HepG2 (cell line): ENCODE results near the gene PTPN14. TPM values are rescaled to one million over a fixed set of nuclear protein-coding genes. Genes with fewer than 3 reads are reported as not detected.
A peak's percentile ranks its signal among the peaks of the same experiment; 100 is the strongest.

ENCODE experiments used
- ATAC-seq: fragments of 200-7000 bp; cut with Tn5 transposase; 3 replicates; pipeline ENCODE4 v1.9.1; 2020; ENCODE audit warnings: mild to moderate bottlenecking, moderate library complexity
- BruUV-seq: library from RNA; stranded (reverse); fragments of 400-500 nt; replicated peaks from 2 replicates; lab custom pipeline; 2021; lab: Mats Ljungman, UMichigan
- CTCF ChIA-PET: fragments of 300-600 bp; formaldehyde crosslinking; extraction: SDS; loops from one replicate; lab custom pipeline; 2021; ENCODE audit warnings: low total read pairs, inconsistent platforms, low intra/inter-chr PET ratio; lab: Yijun Ruan, JAX
- POLR2A ChIA-PET: fragments of 350-600 bp; sonication (Branson Sonifier 250); formaldehyde crosslinking; loops from one replicate; lab custom pipeline; 2020; ENCODE audit warnings: antibody characterized with exemption, inconsistent platforms; lab: Yijun Ruan, JAX
- DNase-seq: peaks from one replicate; pipeline ENCODE4 v3.0.0-alpha.2; 2015; ENCODE audit warnings: low spot score
- FAIRE-seq: peaks from 3 replicates; lab custom pipeline; 2011; peaks lifted over from hg19 to GRCh38; lab: Jason Lieb, UNC
- H2AFZ ChIP-seq: one replicate; pipeline ENCODE4 v1.6.1; 2011; ENCODE audit warnings: low read length, inconsistent platforms
- H3K27ac ChIP-seq: fragments of 300-600 bp; 3 replicates; pipeline ENCODE4 v1.8.0; 2011; ENCODE audit warnings: mixed run types, mild to moderate bottlenecking, mixed read lengths, low read length, inconsistent platforms; ENCODE audit not compliant: insufficient read depth; ENCODE audit errors: extremely low read length
- H3K27me3 ChIP-seq, 2 experiments: fragments of 200-600 bp in 1 of 2; 2 replicates in 1 of 2; 3 replicates in 1 of 2; pipeline versions ENCODE4 v1.6.0 to v1.8.0; 2011; ENCODE audit warnings: low read length in 2 of 2, mild to moderate bottlenecking in 2 of 2, moderate library complexity in 2 of 2, inconsistent platforms in 1 of 2; ENCODE audit not compliant: insufficient read depth in 2 of 2, control insufficient read depth in 1 of 2
- H3K36me3 ChIP-seq, 2 experiments: fragments of 200-600 bp in 1 of 2; replicated peaks in 1 of 2; 2 replicates in 1 of 2; 3 replicates in 1 of 2; pipeline versions ENCODE4 v1.5.1 to v1.8.0; 2011; ENCODE audit warnings: low read length in 2 of 2, inconsistent platforms in 1 of 2; ENCODE audit not compliant: insufficient read depth in 2 of 2, control insufficient read depth in 1 of 2
- H3K4me1 ChIP-seq: 2 replicates; pipeline ENCODE4 v1.5.1; 2012; ENCODE audit warnings: low read length, inconsistent platforms; ENCODE audit not compliant: insufficient read depth
- H3K4me2 ChIP-seq: 2 replicates; pipeline ENCODE4 v1.6.0; 2011; ENCODE audit warnings: low read depth, low read length, inconsistent platforms
- H3K4me3 ChIP-seq, 3 experiments: fragments of 200-600 bp in 1 of 3; sonication (generic), shearing (Covaris generic) in 1 of 3; replicated peaks in 1 of 3; 2 replicates each; pipeline ENCODE4 v1.5.1; 2011 to 2016; ENCODE audit warnings: low read length in 3 of 3, inconsistent platforms in 2 of 3, low read depth in 2 of 3, mild to moderate bottlenecking in 2 of 3, control low read depth in 1 of 3, mixed read lengths in 1 of 3; ENCODE audit not compliant: insufficient read depth in 1 of 3
- H3K79me2 ChIP-seq: one replicate; pipeline ENCODE4 v1.6.1; 2011; ENCODE audit warnings: low read length, inconsistent platforms; ENCODE audit not compliant: insufficient read depth
- H3K9ac ChIP-seq: 2 replicates; pipeline ENCODE4 v1.6.0; 2011; ENCODE audit warnings: mild to moderate bottlenecking, low read depth, low read length, inconsistent platforms; ENCODE audit not compliant: insufficient read depth
- H3K9me3 ChIP-seq: 2 replicates; pipeline ENCODE4 v1.5.1; 2012; ENCODE audit warnings: mild to moderate bottlenecking, low read length
- H4K20me1 ChIP-seq: 2 replicates; pipeline ENCODE4 v1.6.0; 2011; ENCODE audit warnings: inconsistent platforms, mild to moderate bottlenecking, low read length, moderate library complexity; ENCODE audit not compliant: insufficient read depth
- HNF4A ChIP-seq: sonication (generic); formaldehyde crosslinking; IDR thresholded peaks from 2 replicates; pipeline ENCODE4 v1.4.0; 2020; ENCODE audit warnings: missing genetic modification reagents
- HOXA9 ChIP-seq: sonication (generic); formaldehyde crosslinking; IDR thresholded peaks from 2 replicates; pipeline ENCODE4 v1.8.1; 2022; ENCODE audit warnings: missing genetic modification reagents, mild to moderate bottlenecking, moderate library complexity, borderline replicate concordance
- MIXL1 ChIP-seq: IDR thresholded peaks from 2 replicates; pipeline ENCODE4 v1.6.1; 2016
- PREB ChIP-seq: sonication (generic); formaldehyde crosslinking; IDR thresholded peaks from 2 replicates; pipeline ENCODE4 v1.4.0; 2020; ENCODE audit warnings: missing genetic modification reagents
- ZNF317 ChIP-seq: sonication (generic); formaldehyde crosslinking; IDR thresholded peaks from 2 replicates; pipeline ENCODE4 v1.5.0; 2020; ENCODE audit warnings: mild to moderate bottlenecking, missing genetic modification reagents
- ZNF615 ChIP-seq: sonication (generic); formaldehyde crosslinking; IDR thresholded peaks from 2 replicates; pipeline ENCODE4 v1.5.0; 2020; ENCODE audit warnings: mild to moderate bottlenecking, missing genetic modification reagents, borderline replicate concordance
- ZNF746 ChIP-seq: sonication (generic); formaldehyde crosslinking; IDR thresholded peaks from 2 replicates; pipeline ENCODE4 v1.8.0; 2022; ENCODE audit warnings: mild to moderate bottlenecking, missing genetic modification reagents
- WGBS: methylation state at CpG from one replicate; pipeline ENCODE4 v1.1.6; 2017; ENCODE audit warnings: low lambda C conversion rate; 5-methylcytosine and 5-hydroxymethylcytosine counted together
- in situ Hi-C: cut with HindIII; loops from 2 replicates; pipeline ENCODE4 v1.10.0; 2017; ENCODE audit warnings: low pct_unique_long_range_greater_than_20kb; ENCODE audit not compliant: extremely low pct_ligation_motif_present
- intact Hi-C: fragments of 100-400 bp; cut with micrococcal nuclease; formaldehyde crosslinking; loops from one replicate; pipeline ENCODE4 v1.10.0; 2022; ENCODE audit not compliant: unreplicated experiment
- polyA plus RNA-seq, 8 experiments: library from polyadenylated mRNA; depleted of rRNA in 3 of 8; stranded (reverse) in 7 of 8; unstranded in 1 of 8; fragments of >200 nt; fragmentation: Illumina TruSeq in 4 of 8; extraction: Trizol in 4 of 8; gene quantifications; 2 replicates each; pipeline versions ENCODE4 v1.2.1 to v1.2.3, GENCODE V29; 2011 to 2016; ENCODE audit warnings: low read depth in 4 of 8, missing spikeins in 1 of 8, mixed read lengths in 1 of 8; ENCODE audit not compliant: insufficient read depth in 1 of 8
- total RNA-seq, 5 experiments: library from RNA; depleted of rRNA; stranded (reverse); fragments of >200 nt; fragmentation: Illumina TruSeq; extraction: Trizol; gene quantifications; 2 replicates each; pipeline ENCODE4 v1.2.3, GENCODE V29; 2016; ENCODE audit warnings: low read depth in 1 of 5

PTPN14 gene
- total and polyA plus RNA-seq, 2 of the 13 experiments (the other 11 are each of a cell fraction or from before 2014, with no cell fraction given), result 3.9 to 4.7 TPM

GRCh38 chr1:214463596-214463995 is 87.8 kb downstream of the PTPN14 start:
- Histone ChIP-seq H3K27me3 (no peaks in the 10 kb centered on the region), H4K20me1 (no peaks in the 10 kb centered on the region), H3K9ac (no peak overlapping the region), H3K36me3 (no peaks in the 10 kb centered on the region), H3K79me2 (no peaks in the 10 kb centered on the region), H3K4me1 (peaks cover 32% of the 10 kb centered on the region), H3K4me3 (no peak overlapping the region), H3K27ac (no peak overlapping the region), H2AFZ (no peak overlapping the region), H3K9me3 (no peaks in the 10 kb centered on the region), H3K4me2 (no peak overlapping the region)
- ATAC-seq (no peak), DNase-seq (no peak), FAIRE-seq (no peak)
- intact Hi-C loops (loop anchor here (5.0 kb wide), 2 partner anchors 44 to 89 kb away; partner anchors contain the start of gene PTPN14), in situ Hi-C loops (no loop called here)
- ChIA-PET POLR2A (no interaction called here), CTCF (no interaction called here)
- 68% methylated on average over 2 of the region's 2 CpGs for WGBS
- TF ChIP-seq HOXA9 (CRISPR knock-in tag) (no peak), ZNF615 (CRISPR knock-in tag) (no peak), MIXL1 (CRISPR knock-in tag) (no peak)
- BruUV-seq, result no TSS peak

- Histone ChIP-seq H3K4me1 (peaks cover 32% of the 10 kb centered on the region), H3K36me3 (no peaks in the 10 kb centered on the region), H3K27me3 (no peaks in the 10 kb centered on the region), H3K9me3 (no peaks in the 10 kb centered on the region), H3K79me2 (no peaks in the 10 kb centered on the region), H2AFZ (no peak overlapping the region), H4K20me1 (no peaks in the 10 kb centered on the region), H3K4me2 (no peak overlapping the region), H3K4me3 (no peak overlapping the region), H3K9ac (no peak overlapping the region), H3K27ac (no peak overlapping the region)
- no peak for FAIRE-seq
- peak; percentile 62 for ATAC-seq
- intact Hi-C loops (loop anchor here (5.0 kb wide), 2 partner anchors 44 to 89 kb away; partner anchors contain the start of gene PTPN14), in situ Hi-C loops (no loop called here)
- no peak for DNase-seq
- WGBS, result 50% methylated on average over 2 of the region's 2 CpGs
- TF ChIP-seq ZNF746 (CRISPR knock-in tag), result no peak
- TF ChIP-seq HNF4A (CRISPR knock-in tag), result 0 out of 2 replicates have a peak, but pooled peaks have one; percentile 20
- peak; percentile 60; the same call in 1 of the 2 replicates for TF ChIP-seq ZNF317 (CRISPR knock-in tag)
- TF ChIP-seq PREB (CRISPR knock-in tag), result no peak
- no TSS peak for BruUV-seq
- ChIA-PET POLR2A (no interaction called here), CTCF (no interaction called here)
Measured at GRCh38 chr1:214462882-214463281, 88.5 kb downstream of the PTPN14 start.
